ENCODE data around the gene COL19A1. TPM values are rescaled to one million over a fixed set of nuclear protein-coding genes. Genes with fewer than 3 reads are reported as not detected.
"Not testable (repeated sequence)": the region's sequence is repeated elsewhere in the genome, so short reads cannot be mapped to it uniquely, and the experiment has no call there.

COL19A1 gene
- total RNA-seq, 1 donor from 2014 or later, result not detected

- DNase-seq (ENCODE audit: extremely low read depth, low read depth, low spot score), result no peak
Measured at GRCh38 chr6:69894578-69895347, 28.4 kb downstream of the COL19A1 start.

GRCh38 chr6:69895396-69895795 is 29.0 kb downstream of the COL19A1 start:
- no peak for DNase-seq (ENCODE audit: extremely low read depth, low read depth, low spot score)

- no peak for DNase-seq (ENCODE audit: extremely low read depth, low read depth, low spot score)
Measured at GRCh38 chr6:69900869-69901268, 34.5 kb downstream of the COL19A1 start.

GRCh38 chr6:69901361-69901760 is 35.0 kb downstream of the COL19A1 start:
- DNase-seq (ENCODE audit: extremely low read depth, low read depth, low spot score), result no peak

- DNase-seq (ENCODE audit: extremely low read depth, low read depth, low spot score), result no peak
Measured at GRCh38 chr6:69907981-69908498, 41.7 kb downstream of the COL19A1 start.

- DNase-seq (ENCODE audit: extremely low read depth, low read depth, low spot score), result no peak
Measured at GRCh38 chr6:69913361-69913760, 47.0 kb downstream of the COL19A1 start.

- no peak for DNase-seq (ENCODE audit: extremely low read depth, low read depth, low spot score)
Measured at GRCh38 chr6:69914015-69914485, 47.7 kb downstream of the COL19A1 start.

- DNase-seq (ENCODE audit: extremely low read depth, low read depth, low spot score), result no peak
Measured at GRCh38 chr6:69915346-69915745, 49.0 kb downstream of the COL19A1 start.

- no peak for DNase-seq (ENCODE audit: extremely low read depth, low read depth, low spot score)
Measured at GRCh38 chr6:69917834-69918233, 51.5 kb downstream of the COL19A1 start.

GRCh38 chr6:69918813-69919475 is 52.6 kb downstream of the COL19A1 start:
- no peak for DNase-seq (ENCODE audit: extremely low read depth, low read depth, low spot score)

- DNase-seq (ENCODE audit: extremely low read depth, low read depth, low spot score), result not testable (repeated sequence)
Measured at GRCh38 chr6:69921066-69921465, 54.7 kb downstream of the COL19A1 start.

GRCh38 chr6:69921611-69922010 is 55.3 kb downstream of the COL19A1 start:
- not testable (repeated sequence) for DNase-seq (ENCODE audit: extremely low read depth, low read depth, low spot score)

GRCh38 chr6:69926745-69927144 is 60.4 kb downstream of the COL19A1 start:
- no peak for DNase-seq (ENCODE audit: extremely low read depth, low read depth, low spot score)

- DNase-seq (ENCODE audit: extremely low read depth, low read depth, low spot score), result no peak
Measured at GRCh38 chr6:69933239-69933638, 66.9 kb downstream of the COL19A1 start.

- no peak for DNase-seq (ENCODE audit: extremely low read depth, low read depth, low spot score)
Measured at GRCh38 chr6:69935079-69935478, 68.7 kb downstream of the COL19A1 start.

GRCh38 chr6:69936674-69937363 is 70.5 kb downstream of the COL19A1 start:
- no peak for DNase-seq (ENCODE audit: extremely low read depth, low read depth, low spot score)

- DNase-seq (ENCODE audit: extremely low read depth, low read depth, low spot score), result no peak
Measured at GRCh38 chr6:69937402-69938136, 71.2 kb downstream of the COL19A1 start.

GRCh38 chr6:69942485-69942884 is 76.1 kb downstream of the COL19A1 start:
- DNase-seq (ENCODE audit: extremely low read depth, low read depth, low spot score), result no peak

GRCh38 chr6:69945192-69945591 is 78.8 kb downstream of the COL19A1 start:
- DNase-seq (ENCODE audit: extremely low read depth, low read depth, low spot score), result no peak

- no peak for DNase-seq (ENCODE audit: extremely low read depth, low read depth, low spot score)
Measured at GRCh38 chr6:69948479-69949114, 82.2 kb downstream of the COL19A1 start.

Measured in glomerular endothelial cell (primary cell).